ENCODE results near the gene CDKN3. TPM values are rescaled to one million over a fixed set of nuclear protein-coding genes. Genes with fewer than 3 reads are reported as not detected.

Gene CDKN3
- polyA plus RNA-seq, 3 donors = 0.45 to 1.8 (median 0.65) TPM

- Histone ChIP-seq H2AFZ (ENCODE audit: insufficient read depth, low read depth, low read length, poor library complexity, severe bottlenecking) (no peak overlapping the region), H3K27me3 (ENCODE audit: control insufficient read depth in 2 of 2, insufficient read depth in 2 of 2, low read length in 2 of 2) (no peaks in the 10 kb centered on the region), H3K36me3 (replicated peaks in 1 of 2; ENCODE audit: control insufficient read depth in 1 of 2, insufficient read depth in 2 of 2, low read length in 2 of 2) (no peaks in the 10 kb centered on the region), H3K79me2 (ENCODE audit: insufficient read depth, low read length) (no peaks in the 10 kb centered on the region), H4K20me1 (ENCODE audit: insufficient read depth, low read length) (no peaks in the 10 kb centered on the region), H3K4me1 (ENCODE audit: control insufficient read depth in 1 of 2, insufficient read depth in 2 of 2, low read length in 2 of 2) (peaks cover 0 to 10% of the 10 kb centered on the region in 2 donors), H3K4me2 (replicated peaks; ENCODE audit: extremely low read depth, low read length, poor library complexity, severe bottlenecking) (no peak overlapping the region), H3K9ac (ENCODE audit: insufficient read depth, low read length, poor library complexity, severe bottlenecking) (no peak overlapping the region), H3K9me3 (replicated peaks in 1 of 2; ENCODE audit: control insufficient read depth in 1 of 2, insufficient read depth in 1 of 2, low read length in 2 of 2) (peaks cover 6 to 18% of the 10 kb centered on the region in 2 donors), H3K27ac (ENCODE audit: low read depth in 1 of 2, low read length in 2 of 2) (no peak overlapping the region), H3K4me3 (replicated peaks in 1 of 3; ENCODE audit: low read depth in 2 of 3, low read length in 3 of 3) (no peak overlapping the region)
- no peak for TF ChIP-seq CTCF (IDR thresholded peaks at IDR 0.05)
- DNase-seq = no peak
- Mint-ChIP-seq H3K27ac (peak overlapping the region in 1 of 7 donors; percentile 40), H3K9me3 (peaks cover 8 to 20% (median 14%) of the 10 kb centered on the region in 7 donors), H3K4me3 (no peak overlapping the region), H3K4me1 (peaks cover 18% of the 10 kb centered on the region), H3K36me3 (peaks cover 0 to 9% of the 10 kb centered on the region in 2 donors), H3K27me3 (ENCODE audit: low read depth in 3 of 3) (peaks cover 0 to 6% (median 2%) of the 10 kb centered on the region in 3 donors)
- 100% methylated on average over 2 of the region's 3 CpGs for WGBS (ENCODE audit: insufficient coverage)
- intact Hi-C loops (cut with micrococcal nuclease) = no loop called here
Observed at GRCh38 chr14:54459106-54459505, 62.3 kb downstream of the CDKN3 start.

GRCh38 chr14:54462048-54462447 lies 65.2 kb downstream of the CDKN3 start:
- peaks cover 4 to 6% (median 6%) of the 10 kb centered on the region in 3 donors for H3K27me3 Mint-ChIP-seq (ENCODE audit: low read depth in 3 of 3)

More at GRCh38 chr14:54462048-54462447, 65.2 kb downstream of the CDKN3 start:
- H3K4me3 Mint-ChIP-seq = no peak overlapping the region
- H3K4me1 Mint-ChIP-seq = peaks cover 18% of the 10 kb centered on the region
- Histone ChIP-seq H3K4me3 (replicated peaks in 1 of 3; ENCODE audit: low read depth in 2 of 3, low read length in 3 of 3) (no peak overlapping the region), H3K27me3 (ENCODE audit: control insufficient read depth in 2 of 2, insufficient read depth in 2 of 2, low read length in 2 of 2) (no peaks in the 10 kb centered on the region), H4K20me1 (ENCODE audit: insufficient read depth, low read length) (no peaks in the 10 kb centered on the region), H3K9ac (ENCODE audit: insufficient read depth, low read length, poor library complexity, severe bottlenecking) (no peak overlapping the region), H2AFZ (ENCODE audit: insufficient read depth, low read depth, low read length, poor library complexity, severe bottlenecking) (no peak overlapping the region), H3K4me2 (replicated peaks; ENCODE audit: extremely low read depth, low read length, poor library complexity, severe bottlenecking) (no peak overlapping the region), H3K79me2 (ENCODE audit: insufficient read depth, low read length) (no peaks in the 10 kb centered on the region), H3K9me3 (replicated peaks in 1 of 2; ENCODE audit: control insufficient read depth in 1 of 2, insufficient read depth in 1 of 2, low read length in 2 of 2) (peaks cover 8 to 19% of the 10 kb centered on the region in 2 donors), H3K36me3 (replicated peaks in 1 of 2; ENCODE audit: control insufficient read depth in 1 of 2, insufficient read depth in 2 of 2, low read length in 2 of 2) (no peaks in the 10 kb centered on the region), H3K4me1 (ENCODE audit: control insufficient read depth in 1 of 2, insufficient read depth in 2 of 2, low read length in 2 of 2) (peaks cover 0 to 10% of the 10 kb centered on the region in 2 donors), H3K27ac (ENCODE audit: low read depth in 1 of 2, low read length in 2 of 2) (no peak overlapping the region)
- no peak for TF ChIP-seq CTCF (IDR thresholded peaks at IDR 0.05)
- whole genome bisulfite sequencing (ENCODE audit: insufficient coverage) = no CpG with 5 or more reads among the region's 5 CpGs
- DNase-seq = peak in 2 of 3 donors; percentile 12 to 25
- peaks cover 0 to 9% of the 10 kb centered on the region in 2 donors for H3K36me3 Mint-ChIP-seq
- peak overlapping the region in 1 of 7 donors; percentile 52 for H3K27ac Mint-ChIP-seq
- intact Hi-C loops (cut with micrococcal nuclease) = no loop called here
- peaks cover 8 to 22% (median 16%) of the 10 kb centered on the region in 7 donors for H3K9me3 Mint-ChIP-seq
